ENCODE measurements around the gene ZDHHC11.

GRCh38 chr5:859391-859790 is 8.6 kb upstream of the ZDHHC11 start:
- TF ChIP-seq, protein P1, sequence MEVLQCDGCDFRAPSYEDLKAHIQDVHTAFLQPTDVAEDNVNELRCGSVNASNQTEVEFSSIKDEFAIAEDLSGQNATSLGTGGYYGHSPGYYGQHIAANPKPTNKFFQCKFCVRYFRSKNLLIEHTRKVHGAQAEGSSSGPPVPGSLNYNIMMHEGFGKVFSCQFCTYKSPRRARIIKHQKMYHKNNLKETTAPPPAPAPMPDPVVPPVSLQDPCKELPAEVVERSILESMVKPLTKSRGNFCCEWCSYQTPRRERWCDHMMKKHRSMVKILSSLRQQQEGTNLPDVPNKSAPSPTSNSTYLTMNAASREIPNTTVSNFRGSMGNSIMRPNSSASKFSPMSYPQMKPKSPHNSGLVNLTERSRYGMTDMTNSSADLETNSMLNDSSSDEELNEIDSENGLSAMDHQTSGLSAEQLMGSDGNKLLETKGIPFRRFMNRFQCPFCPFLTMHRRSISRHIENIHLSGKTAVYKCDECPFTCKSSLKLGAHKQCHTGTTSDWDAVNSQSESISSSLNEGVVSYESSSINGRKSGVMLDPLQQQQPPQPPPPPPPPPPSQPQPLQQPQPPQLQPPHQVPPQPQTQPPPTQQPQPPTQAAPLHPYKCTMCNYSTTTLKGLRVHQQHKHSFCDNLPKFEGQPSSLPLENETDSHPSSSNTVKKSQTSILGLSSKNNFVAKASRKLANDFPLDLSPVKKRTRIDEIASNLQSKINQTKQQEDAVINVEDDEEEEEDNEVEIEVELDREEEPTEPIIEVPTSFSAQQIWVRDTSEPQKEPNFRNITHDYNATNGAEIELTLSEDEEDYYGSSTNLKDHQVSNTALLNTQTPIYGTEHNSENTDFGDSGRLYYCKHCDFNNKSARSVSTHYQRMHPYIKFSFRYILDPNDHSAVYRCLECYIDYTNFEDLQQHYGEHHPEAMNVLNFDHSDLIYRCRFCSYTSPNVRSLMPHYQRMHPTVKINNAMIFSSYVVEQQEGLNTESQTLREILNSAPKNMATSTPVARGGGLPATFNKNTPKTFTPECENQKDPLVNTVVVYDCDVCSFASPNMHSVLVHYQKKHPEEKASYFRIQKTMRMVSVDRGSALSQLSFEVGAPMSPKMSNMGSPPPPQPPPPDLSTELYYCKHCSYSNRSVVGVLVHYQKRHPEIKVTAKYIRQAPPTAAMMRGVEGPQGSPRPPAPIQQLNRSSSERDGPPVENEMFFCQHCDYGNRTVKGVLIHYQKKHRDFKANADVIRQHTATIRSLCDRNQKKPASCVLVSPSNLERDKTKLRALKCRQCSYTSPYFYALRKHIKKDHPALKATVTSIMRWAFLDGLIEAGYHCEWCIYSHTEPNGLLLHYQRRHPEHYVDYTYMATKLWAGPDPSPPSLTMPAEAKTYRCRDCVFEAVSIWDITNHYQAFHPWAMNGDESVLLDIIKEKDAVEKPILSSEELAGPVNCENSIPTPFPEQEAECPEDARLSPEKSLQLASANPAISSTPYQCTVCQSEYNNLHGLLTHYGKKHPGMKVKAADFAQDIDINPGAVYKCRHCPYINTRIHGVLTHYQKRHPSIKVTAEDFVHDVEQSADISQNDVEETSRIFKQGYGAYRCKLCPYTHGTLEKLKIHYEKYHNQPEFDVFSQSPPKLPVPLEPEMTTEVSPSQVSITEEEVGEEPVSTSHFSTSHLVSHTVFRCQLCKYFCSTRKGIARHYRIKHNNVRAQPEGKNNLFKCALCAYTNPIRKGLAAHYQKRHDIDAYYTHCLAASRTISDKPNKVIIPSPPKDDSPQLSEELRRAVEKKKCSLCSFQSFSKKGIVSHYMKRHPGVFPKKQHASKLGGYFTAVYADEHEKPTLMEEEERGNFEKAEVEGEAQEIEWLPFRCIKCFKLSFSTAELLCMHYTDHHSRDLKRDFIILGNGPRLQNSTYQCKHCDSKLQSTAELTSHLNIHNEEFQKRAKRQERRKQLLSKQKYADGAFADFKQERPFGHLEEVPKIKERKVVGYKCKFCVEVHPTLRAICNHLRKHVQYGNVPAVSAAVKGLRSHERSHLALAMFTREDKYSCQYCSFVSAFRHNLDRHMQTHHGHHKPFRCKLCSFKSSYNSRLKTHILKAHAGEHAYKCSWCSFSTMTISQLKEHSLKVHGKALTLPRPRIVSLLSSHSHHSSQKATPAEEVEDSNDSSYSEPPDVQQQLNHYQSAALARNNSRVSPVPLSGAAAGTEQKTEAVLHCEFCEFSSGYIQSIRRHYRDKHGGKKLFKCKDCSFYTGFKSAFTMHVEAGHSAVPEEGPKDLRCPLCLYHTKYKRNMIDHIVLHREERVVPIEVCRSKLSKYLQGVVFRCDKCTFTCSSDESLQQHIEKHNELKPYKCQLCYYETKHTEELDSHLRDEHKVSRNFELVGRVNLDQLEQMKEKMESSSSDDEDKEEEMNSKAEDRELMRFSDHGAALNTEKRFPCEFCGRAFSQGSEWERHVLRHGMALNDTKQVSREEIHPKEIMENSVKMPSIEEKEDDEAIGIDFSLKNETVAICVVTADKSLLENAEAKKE (CRISPR knock-in tag; IDR thresholded peaks at IDR 0.05) = no peak
- TF ChIP-seq POLR2AphosphoS5 (IDR thresholded peaks at IDR 0.05; ENCODE audit: low read depth) (no peak), EZH2phosphoT487 (IDR thresholded peaks at IDR 0.05; ENCODE audit: unreplicated experiment) (no peak), NANOG (IDR thresholded peaks at IDR 0.05; ENCODE audit: borderline replicate concordance) (no peak), EZH2 (IDR thresholded peaks at IDR 0.05; ENCODE audit: low read depth, unreplicated experiment) (no peak), JUNB (IDR thresholded peaks at IDR 0.05; ENCODE audit: unreplicated experiment) (no peak), REST (IDR thresholded peaks at IDR 0.05; ENCODE audit: unreplicated experiment) (no peak)
- TF ChIP-seq, protein P2, sequence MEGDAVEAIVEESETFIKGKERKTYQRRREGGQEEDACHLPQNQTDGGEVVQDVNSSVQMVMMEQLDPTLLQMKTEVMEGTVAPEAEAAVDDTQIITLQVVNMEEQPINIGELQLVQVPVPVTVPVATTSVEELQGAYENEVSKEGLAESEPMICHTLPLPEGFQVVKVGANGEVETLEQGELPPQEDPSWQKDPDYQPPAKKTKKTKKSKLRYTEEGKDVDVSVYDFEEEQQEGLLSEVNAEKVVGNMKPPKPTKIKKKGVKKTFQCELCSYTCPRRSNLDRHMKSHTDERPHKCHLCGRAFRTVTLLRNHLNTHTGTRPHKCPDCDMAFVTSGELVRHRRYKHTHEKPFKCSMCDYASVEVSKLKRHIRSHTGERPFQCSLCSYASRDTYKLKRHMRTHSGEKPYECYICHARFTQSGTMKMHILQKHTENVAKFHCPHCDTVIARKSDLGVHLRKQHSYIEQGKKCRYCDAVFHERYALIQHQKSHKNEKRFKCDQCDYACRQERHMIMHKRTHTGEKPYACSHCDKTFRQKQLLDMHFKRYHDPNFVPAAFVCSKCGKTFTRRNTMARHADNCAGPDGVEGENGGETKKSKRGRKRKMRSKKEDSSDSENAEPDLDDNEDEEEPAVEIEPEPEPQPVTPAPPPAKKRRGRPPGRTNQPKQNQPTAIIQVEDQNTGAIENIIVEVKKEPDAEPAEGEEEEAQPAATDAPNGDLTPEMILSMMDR (conservative IDR thresholded peaks at IDR 0.05; ENCODE audit: low read depth in 2 of 2) = no peak
- TF ChIP-seq, protein P3, sequence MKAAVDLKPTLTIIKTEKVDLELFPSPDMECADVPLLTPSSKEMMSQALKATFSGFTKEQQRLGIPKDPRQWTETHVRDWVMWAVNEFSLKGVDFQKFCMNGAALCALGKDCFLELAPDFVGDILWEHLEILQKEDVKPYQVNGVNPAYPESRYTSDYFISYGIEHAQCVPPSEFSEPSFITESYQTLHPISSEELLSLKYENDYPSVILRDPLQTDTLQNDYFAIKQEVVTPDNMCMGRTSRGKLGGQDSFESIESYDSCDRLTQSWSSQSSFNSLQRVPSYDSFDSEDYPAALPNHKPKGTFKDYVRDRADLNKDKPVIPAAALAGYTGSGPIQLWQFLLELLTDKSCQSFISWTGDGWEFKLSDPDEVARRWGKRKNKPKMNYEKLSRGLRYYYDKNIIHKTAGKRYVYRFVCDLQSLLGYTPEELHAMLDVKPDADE (IDR thresholded peaks at IDR 0.05) = no peak
